Measurements from ENCODE around the gene TOR1A.

DNA sequence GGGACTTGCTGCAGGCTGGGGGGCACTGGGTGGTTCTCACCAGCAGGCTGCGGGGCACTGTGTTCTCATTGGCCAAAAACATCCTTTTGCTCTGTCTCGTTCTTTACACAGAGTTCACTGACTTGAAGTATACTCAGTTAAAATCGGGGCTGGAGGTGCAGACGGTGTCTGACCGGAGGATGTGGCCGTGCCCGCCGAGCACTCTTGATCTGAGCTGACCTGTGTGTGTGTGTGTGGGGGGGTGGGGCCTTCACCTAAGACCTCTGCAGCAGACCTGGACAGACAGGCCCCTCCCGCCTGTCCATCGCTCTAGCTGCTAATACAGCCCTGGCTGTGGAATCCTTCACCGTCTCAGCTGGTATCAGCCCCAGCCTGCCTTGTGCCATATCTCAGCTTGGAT lies 13.8 kb downstream of the TOR1A start:
- TF ChIP-seq EP300 (IDR thresholded peaks at IDR 0.05) (no peak), POLR2AphosphoS5 (IDR thresholded peaks at IDR 0.05) (no peak)
- TF ChIP-seq, protein P1, sequence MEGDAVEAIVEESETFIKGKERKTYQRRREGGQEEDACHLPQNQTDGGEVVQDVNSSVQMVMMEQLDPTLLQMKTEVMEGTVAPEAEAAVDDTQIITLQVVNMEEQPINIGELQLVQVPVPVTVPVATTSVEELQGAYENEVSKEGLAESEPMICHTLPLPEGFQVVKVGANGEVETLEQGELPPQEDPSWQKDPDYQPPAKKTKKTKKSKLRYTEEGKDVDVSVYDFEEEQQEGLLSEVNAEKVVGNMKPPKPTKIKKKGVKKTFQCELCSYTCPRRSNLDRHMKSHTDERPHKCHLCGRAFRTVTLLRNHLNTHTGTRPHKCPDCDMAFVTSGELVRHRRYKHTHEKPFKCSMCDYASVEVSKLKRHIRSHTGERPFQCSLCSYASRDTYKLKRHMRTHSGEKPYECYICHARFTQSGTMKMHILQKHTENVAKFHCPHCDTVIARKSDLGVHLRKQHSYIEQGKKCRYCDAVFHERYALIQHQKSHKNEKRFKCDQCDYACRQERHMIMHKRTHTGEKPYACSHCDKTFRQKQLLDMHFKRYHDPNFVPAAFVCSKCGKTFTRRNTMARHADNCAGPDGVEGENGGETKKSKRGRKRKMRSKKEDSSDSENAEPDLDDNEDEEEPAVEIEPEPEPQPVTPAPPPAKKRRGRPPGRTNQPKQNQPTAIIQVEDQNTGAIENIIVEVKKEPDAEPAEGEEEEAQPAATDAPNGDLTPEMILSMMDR (IDR thresholded peaks at IDR 0.05), result no peak
